ENCODE results near the gene KCTD1. TPM values are rescaled to one million over a fixed set of nuclear protein-coding genes. Genes with fewer than 3 reads are reported as not detected.

Gene KCTD1
- total RNA-seq, 1 donor from 2014 or later, result 27.8 TPM

- TF ChIP-seq CTCF (conservative IDR thresholded peaks at IDR 0.05), result no peak
These were observed 142.0 kb downstream of the KCTD1 start for GRCh38 chr18:26406324-26406723.

GRCh38 chr18:26405190-26405801 lies 143.1 kb downstream of the KCTD1 start:
- no peaks in the 10 kb centered on the region for H3K36me3 Mint-ChIP-seq (ENCODE audit: low read depth)
- no peak for DNase-seq (ENCODE audit: low read depth, low spot score)
- TF ChIP-seq CTCF (conservative IDR thresholded peaks at IDR 0.05), result peak; percentile 30
- no peaks in the 10 kb centered on the region for H3K4me1 Mint-ChIP-seq
- no peak overlapping the region for H3K27ac Mint-ChIP-seq (ENCODE audit: unreplicated experiment)
- no peak overlapping the region for H3K4me3 Mint-ChIP-seq
- no peaks in the 10 kb centered on the region for H3K9me3 Mint-ChIP-seq
- no peaks in the 10 kb centered on the region for H3K27me3 Mint-ChIP-seq (ENCODE audit: low read depth)

More at GRCh38 chr18:26406324-26406723, 142.0 kb downstream of the KCTD1 start:
- Mint-ChIP-seq H3K4me1 (no peaks in the 10 kb centered on the region), H3K27me3 (ENCODE audit: low read depth) (no peaks in the 10 kb centered on the region), H3K4me3 (no peak overlapping the region), H3K36me3 (ENCODE audit: low read depth) (no peaks in the 10 kb centered on the region), H3K9me3 (no peaks in the 10 kb centered on the region), H3K27ac (ENCODE audit: unreplicated experiment) (no peak overlapping the region)
- no peak for DNase-seq (ENCODE audit: low read depth, low spot score)

Small RNAs within 50 kb of the gene (microRNA-seq; reads per million reads assigned to microRNA genes)
- not detected for gene MIR8057

All from neural crest cell (in vitro differentiated cells).